K562 (cell line): Measurements from ENCODE around the gene SLC4A1. TPM values are rescaled to one million over a fixed set of nuclear protein-coding genes. Genes with fewer than 3 reads are reported as not detected.

ENCODE experiments used
- ATAC-seq: fragments of 200-7000 bp; cut with Tn5 transposase; 3 replicates; pipeline ENCODE4 v1.9.1; 2020; ENCODE audit warnings: moderate library complexity
- BruUV-seq: library from RNA; stranded (reverse); fragments of 400-500 nt; replicated peaks from 2 replicates; lab custom pipeline; 2021; lab: Mats Ljungman, UMichigan
- CTCF ChIA-PET: fragments of 300-600 bp; formaldehyde crosslinking; extraction: SDS; loops from one replicate; lab custom pipeline; 2021; ENCODE audit warnings: low intra/inter-chr PET ratio; lab: Yijun Ruan, JAX
- POLR2A ChIA-PET: fragments of 300-600, 350-650 bp; sonication (Branson Sonifier 250); formaldehyde crosslinking; extraction: SDS; loops from one replicate; lab custom pipeline; 2021; ENCODE audit warnings: antibody characterized with exemption, inconsistent platforms; lab: Yijun Ruan, JAX
- DNase-seq, 4 experiments: peaks; one replicate each; pipeline versions ENCODE4 v3.0.0 to v3.0.0-alpha.2; 2011 to 2018; ENCODE audit warnings: low spot score in 3 of 4, mixed read lengths in 3 of 4; ENCODE audit errors: extremely low read depth in 1 of 4
- FAIRE-seq: peaks from 2 replicates; lab custom pipeline; 2011; peaks lifted over from hg19 to GRCh38; lab: Jason Lieb, UNC
- H2AFZ ChIP-seq: 2 replicates; pipeline ENCODE4 v1.6.0; 2011; ENCODE audit warnings: low read depth, low read length, control low read depth, inconsistent platforms
- H3K27ac ChIP-seq: fragments of 200-600 bp; 3 replicates; pipeline ENCODE4 v1.8.0; 2011; ENCODE audit warnings: low read depth, mild to moderate bottlenecking, control low read depth, inconsistent platforms, low read length, moderate library complexity, mixed read lengths; ENCODE audit errors: extremely low read depth
- H3K27me3 ChIP-seq, 2 experiments: fragments of 300-600 bp in 1 of 2; 2 replicates in 1 of 2; 3 replicates in 1 of 2; pipeline versions ENCODE4 v1.6.0 to v1.8.0; 2011; ENCODE audit warnings: inconsistent platforms in 2 of 2, low read length in 2 of 2, mild to moderate bottlenecking in 1 of 2, mixed read lengths in 1 of 2, moderate library complexity in 1 of 2; ENCODE audit not compliant: control insufficient read depth in 2 of 2, insufficient read depth in 2 of 2
- H3K36me3 ChIP-seq: fragments of 300-600 bp; 3 replicates; pipeline ENCODE4 v1.8.0; 2011; ENCODE audit warnings: mild to moderate bottlenecking, low read length, inconsistent platforms; ENCODE audit not compliant: control insufficient read depth, insufficient read depth
- H3K4me1 ChIP-seq, 2 experiments: fragments of 200-600 bp in 1 of 2; replicated peaks in 1 of 2; 2 replicates in 1 of 2; 3 replicates in 1 of 2; pipeline versions ENCODE4 v1.5.1 to v1.8.0; 2011; ENCODE audit warnings: inconsistent platforms in 2 of 2, low read length in 2 of 2, mild to moderate bottlenecking in 1 of 2, mixed read lengths in 1 of 2, moderate library complexity in 1 of 2; ENCODE audit not compliant: control insufficient read depth in 2 of 2, insufficient read depth in 2 of 2
- H3K4me2 ChIP-seq: 2 replicates; pipeline ENCODE4 v1.6.1; 2011; ENCODE audit warnings: low read length, control low read depth, inconsistent platforms, mixed read lengths; ENCODE audit not compliant: insufficient read depth
- H3K4me3 ChIP-seq: fragments of 200-600 bp; sonication (generic), shearing (Covaris generic); 2 replicates; pipeline ENCODE4 v1.5.1; 2016; ENCODE audit warnings: control low read depth, inconsistent platforms
- H3K79me2 ChIP-seq: fragments of 200-600 bp; 3 replicates; pipeline ENCODE4 v1.8.0; 2011; ENCODE audit warnings: low read length, inconsistent platforms; ENCODE audit not compliant: control insufficient read depth, insufficient read depth
- H3K9ac ChIP-seq, 2 experiments: 2 replicates each; pipeline versions ENCODE4 v1.6.0 to v1.6.1; 2011; ENCODE audit warnings: low read depth in 2 of 2, low read length in 2 of 2, control low read depth in 1 of 2, inconsistent platforms in 1 of 2, mild to moderate bottlenecking in 1 of 2, mixed read lengths in 1 of 2; ENCODE audit not compliant: insufficient read depth in 1 of 2
- H3K9me1 ChIP-seq: one replicate; pipeline ENCODE4 v1.6.0; 2011; ENCODE audit warnings: inconsistent platforms, mild to moderate bottlenecking, low read length, moderate library complexity; ENCODE audit not compliant: control insufficient read depth, insufficient read depth
- H3K9me3 ChIP-seq: replicated peaks from 2 replicates; pipeline ENCODE4 v1.5.1; 2011; ENCODE audit warnings: low read depth, low read length, inconsistent platforms; ENCODE audit not compliant: control insufficient read depth, insufficient read depth
- H4K20me1 ChIP-seq: replicated peaks from 2 replicates; pipeline ENCODE4 v1.6.1; 2011; ENCODE audit warnings: low read length, inconsistent platforms, mixed read lengths; ENCODE audit not compliant: control insufficient read depth, insufficient read depth
- RBFOX2 ChIP-seq: fragments of 200-400 bp; formaldehyde crosslinking; IDR thresholded peaks from 2 replicates; pipeline ENCODE4 v1.6.1; 2017; ENCODE audit warnings: low read depth, mild to moderate bottlenecking, low read length, moderate library complexity
- TCF7 ChIP-seq: sonication (generic); IDR thresholded peaks from 2 replicates; pipeline ENCODE4 v1.6.1; 2016; ENCODE audit warnings: antibody characterized with exemption, borderline replicate concordance
- ZKSCAN3 ChIP-seq: fragments of 250-450 bp; sonication (Bioruptor Pico); IDR thresholded peaks from 2 replicates; pipeline ENCODE4 v1.4.0; 2020
- ZNF57 ChIP-seq: fragments of 450-650 bp; formaldehyde crosslinking; IDR thresholded peaks from 2 replicates; pipeline ENCODE4 v1.4.0; 2020; ENCODE audit warnings: mild to moderate bottlenecking, moderate library complexity
- WGBS: fragments of 100-300 bp; shearing (Covaris generic); methylation state at CpG from one replicate; pipeline ENCODE4 v1.1.6; 2016; ENCODE audit warnings: low coverage, mixed read lengths; ENCODE audit not compliant: insufficient coverage; ENCODE audit errors: missing lambda C conversion rate; 5-methylcytosine and 5-hydroxymethylcytosine counted together
- in situ Hi-C: fragments of 300-500 bp; cut with MboI; formaldehyde crosslinking; loops from 4 replicates; pipeline ENCODE4 v1.15.0; 2018; ENCODE audit warnings: inconsistent platforms, mixed read lengths
- intact Hi-C: fragments of 100-400 bp; cut with micrococcal nuclease; formaldehyde crosslinking; loops from 2 replicates; pipeline ENCODE4 v1.14.2; 2022
- polyA plus RNA-seq, 8 experiments: library from polyadenylated mRNA; depleted of rRNA in 4 of 8; stranded (reverse) in 5 of 8; unstranded in 3 of 8; fragments of >200 nt; fragmentation: Nextera tagmentation in 2 of 8; fragmentation: Illumina TruSeq in 1 of 8; extraction: Ambion mirVana in 2 of 8; extraction: Trizol in 1 of 8; gene quantifications; 2 replicates each; pipeline versions ENCODE4 v1.2.1 to v1.2.3, GENCODE V29; 2011 to 2014; ENCODE audit warnings: inconsistent platforms in 1 of 8, missing spikeins in 1 of 8
- total RNA-seq, 7 experiments: library from RNA; depleted of rRNA in 6 of 7; stranded (reverse); fragments of >200 nt in 6 of 7; fragmentation: Illumina TruSeq in 2 of 7; extraction: Trizol in 2 of 7; gene quantifications; 2 replicates each; pipeline versions ENCODE4 v1.2.1 to v1.2.3, GENCODE V29; 2011 to 2021; ENCODE audit warnings: low replicate concordance in 1 of 7

SLC4A1 gene
- total and polyA plus RNA-seq, 9 of the 15 experiments (the other 6 are each of a cell fraction or from before 2014, with no cell fraction given): 0.14 to 1.00 (median 0.53) TPM

DNA sequence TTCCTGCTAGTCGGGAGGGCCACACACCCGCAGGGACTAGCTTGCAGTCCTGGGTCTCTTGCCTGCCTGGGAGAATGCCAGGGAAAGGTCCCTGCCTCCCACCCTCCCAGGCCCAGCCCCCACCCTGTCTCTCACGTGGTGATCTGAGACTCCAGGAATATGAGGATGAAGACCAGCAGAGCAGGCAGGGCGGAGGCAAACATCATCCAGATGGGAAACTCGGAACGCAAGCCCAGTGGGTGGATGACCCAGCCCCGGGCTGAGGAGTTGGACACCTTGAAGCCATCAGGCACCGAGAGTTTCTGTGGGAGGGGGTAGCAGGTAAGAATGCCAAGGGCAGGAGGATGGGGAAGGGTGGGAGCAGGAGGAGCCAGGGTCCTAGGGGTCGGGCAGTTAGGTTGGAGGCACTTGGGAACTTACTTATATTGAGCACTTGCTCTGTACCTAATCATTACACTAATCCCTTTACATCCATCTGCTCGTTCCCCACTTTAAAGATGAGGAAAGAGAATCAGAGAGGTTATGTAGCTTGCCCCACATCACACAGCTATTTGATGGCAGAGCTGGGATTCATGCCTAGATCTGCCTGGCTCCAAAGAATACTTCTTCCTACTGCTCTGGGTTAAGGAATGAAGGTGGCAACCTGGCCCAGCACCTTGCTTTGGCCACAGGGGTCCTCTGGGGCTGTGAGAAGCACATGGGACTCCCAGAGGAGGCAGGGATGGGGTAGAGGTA is 13.4 kb downstream of the SLC4A1 start (continued):
- TF ChIP-seq ZKSCAN3 (CRISPR knock-in tag) (no peak), TCF7 (no peak), ZNF57 (no peak)
- TF ChIP-seq, all 486 proteins: peak for 4

DNA sequence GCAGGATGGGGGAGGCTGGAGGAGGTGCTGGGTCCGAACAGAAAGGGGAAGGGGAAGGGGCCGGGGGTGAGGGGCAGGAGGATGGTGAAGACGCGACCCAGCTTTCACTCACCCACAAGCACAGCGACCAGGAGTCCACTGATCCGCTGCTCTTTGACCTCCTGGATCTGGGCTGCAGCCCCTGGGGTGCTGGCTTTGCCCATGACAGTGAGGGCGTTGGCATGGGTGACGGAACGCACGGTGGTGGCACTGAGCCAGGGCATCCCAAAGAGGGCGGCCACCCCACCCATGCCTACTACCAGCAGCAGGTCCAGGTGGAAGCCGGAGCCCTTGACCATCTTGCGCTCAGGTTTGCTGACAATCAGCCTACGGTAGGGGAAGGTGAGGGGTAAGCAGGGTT is 14.9 kb downstream of the SLC4A1 start:
- DNase-seq: no peak
- Histone ChIP-seq H3K4me3 (no peak overlapping the region), H3K36me3 (no peaks in the 10 kb centered on the region), H3K4me1 (peaks cover under 1 to 27% of the 10 kb centered on the region in 2 experiments; a peak in 3 of 5 replicates), H3K27me3 (peaks cover 13 to 27% of the 10 kb centered on the region in 2 experiments; a peak in 4 of 5 replicates), H3K9ac (no peak overlapping the region; a peak in 1 of 4 replicates), H4K20me1 (peaks cover 9% of the 10 kb centered on the region; the same call in 1 of the 2 replicates), H3K4me2 (no peak overlapping the region), H2AFZ (no peak overlapping the region)
- no TSS peak for BruUV-seq
- POLR2A ChIA-PET: no interaction called here
- intact Hi-C loops: no loop called here
- no peak for FAIRE-seq
- no peak for ATAC-seq
- no peak for TF ChIP-seq RBFOX2
- TF ChIP-seq, all 486 proteins: peak for 0
- no peak overlapping the region for H3K27ac ChIP-seq
- no peaks in the 10 kb centered on the region for H3K9me1 ChIP-seq
- H3K79me2 ChIP-seq: no peaks in the 10 kb centered on the region
- WGBS: 39% methylated on average over 10 of the region's 14 CpGs
- CTCF ChIA-PET: no interaction called here
- in situ Hi-C loops: no loop called here
- H3K9me3 ChIP-seq: no peaks in the 10 kb centered on the region
